HCEC 1CT (cell line): ENCODE measurements around the gene PIEZO2.
A peak's percentile ranks its signal among the peaks of the same experiment; 100 is the strongest.
"Not testable (repeated sequence)": the region's sequence is repeated elsewhere in the genome, so short reads cannot be mapped to it uniquely, and the experiment has no call there.

ENCODE experiments used
- DNase-seq: peaks from one replicate; pipeline ENCODE4 v3.0.0-alpha.2; 2017

PIEZO2 gene

GRCh38 chr18:11149441-11150270, at the start of gene PIEZO2:
Gene PIEZO2 (minus strand): TSS chr18:11149569. CDS start chr18:11148588, 981 bp downstream.
- no peak for DNase-seq

GRCh38 chr18:11183637-11184036, 34.3 kb upstream of the PIEZO2 start:
- DNase-seq = no peak

GRCh38 chr18:11181629-11182028, 32.3 kb upstream of the PIEZO2 start:
- not testable (repeated sequence) for DNase-seq

- DNase-seq = no peak
These were observed 30.7 kb upstream of the PIEZO2 start for GRCh38 chr18:11179959-11180519.

GRCh38 chr18:11178951-11179549, 29.7 kb upstream of the PIEZO2 start:
- no peak for DNase-seq

- no peak for DNase-seq
These were observed 28.0 kb upstream of the PIEZO2 start for GRCh38 chr18:11177382-11177781.

- DNase-seq = peak; percentile 32
These were observed 27.1 kb upstream of the PIEZO2 start for GRCh38 chr18:11176481-11176881.

- peak; percentile 68 for DNase-seq
These were observed 26.1 kb upstream of the PIEZO2 start for GRCh38 chr18:11175266-11175979.

GRCh38 chr18:11174179-11174578, 24.8 kb upstream of the PIEZO2 start:
- not testable (repeated sequence) for DNase-seq

- no peak for DNase-seq
These were observed 18.4 kb upstream of the PIEZO2 start for GRCh38 chr18:11167778-11168177.

- no peak for DNase-seq
These were observed 16.6 kb upstream of the PIEZO2 start for GRCh38 chr18:11165952-11166351.

GRCh38 chr18:11165138-11165537, 15.8 kb upstream of the PIEZO2 start:
- DNase-seq = no peak

- no peak for DNase-seq
These were observed 14.3 kb upstream of the PIEZO2 start for GRCh38 chr18:11163665-11164064.

- DNase-seq = no peak
These were observed 13.5 kb upstream of the PIEZO2 start for GRCh38 chr18:11162889-11163288.

GRCh38 chr18:11162462-11162861, 13.1 kb upstream of the PIEZO2 start:
- no peak for DNase-seq

GRCh38 chr18:11160313-11160712, 10.9 kb upstream of the PIEZO2 start:
- no peak for DNase-seq

GRCh38 chr18:11159844-11160243, 10.5 kb upstream of the PIEZO2 start:
- DNase-seq = no peak

GRCh38 chr18:11156978-11157377, 7.6 kb upstream of the PIEZO2 start:
- DNase-seq = no peak

- no peak for DNase-seq
These were observed 5.8 kb upstream of the PIEZO2 start for GRCh38 chr18:11155034-11155759.

GRCh38 chr18:11154368-11154989, 5.1 kb upstream of the PIEZO2 start:
- peak; percentile 55 for DNase-seq

- DNase-seq = no peak
These were observed 3.7 kb upstream of the PIEZO2 start for GRCh38 chr18:11153097-11153496.

- no peak for DNase-seq
These were observed 874 bp upstream of the PIEZO2 start for GRCh38 chr18:11150271-11150615.
